ENCODE measurements around the gene SOX6. TPM values are rescaled to one million over a fixed set of nuclear protein-coding genes. Genes with fewer than 3 reads are reported as not detected.
A peak's percentile ranks its signal among the peaks of the same experiment; 100 is the strongest.
"Not testable (repeated sequence)": the region's sequence is repeated elsewhere in the genome, so short reads cannot be mapped to it uniquely, and the experiment has no call there.

SOX6 gene
- total RNA-seq (2014; rRNA removed; shearing (Covaris generic)): 6.5 and 18.5 TPM in 2 replicates

DNA sequence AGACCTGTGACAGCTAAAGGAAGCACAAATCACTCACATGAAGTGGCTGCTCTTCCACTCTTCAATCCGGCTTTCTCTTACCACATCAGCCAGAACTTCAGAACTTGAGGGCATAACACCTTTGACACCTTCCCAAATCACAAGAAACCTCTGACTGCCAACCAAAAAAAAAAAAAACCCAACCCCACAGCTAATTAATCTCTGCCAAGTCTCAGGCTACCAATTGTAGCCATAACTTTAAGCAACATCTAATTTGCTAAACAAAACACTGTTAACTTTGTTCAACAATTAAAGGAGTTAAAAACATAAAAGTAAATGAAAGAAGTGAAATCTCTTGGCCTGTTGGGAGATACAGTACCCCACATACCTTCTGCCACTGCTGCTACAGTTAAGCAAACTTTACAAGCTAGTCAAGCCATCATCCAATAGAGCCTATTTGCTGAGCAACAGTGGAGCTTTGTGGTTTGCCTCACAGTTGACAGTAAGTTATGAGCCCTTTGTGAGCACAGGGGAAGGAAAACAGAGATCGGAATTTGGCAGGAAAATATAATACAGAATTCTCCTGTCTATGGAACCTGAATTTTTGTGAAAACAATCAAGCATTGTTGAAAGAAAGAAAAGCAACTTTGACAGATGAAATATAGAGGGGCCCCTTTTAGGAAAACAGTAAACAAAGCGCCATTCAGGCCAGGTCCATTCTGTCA, at the start of gene SOX6:
SOX6 (minus strand) TSS at position 490 of the 704 bp plus-strand sequence. CDS start 15,298 bp downstream, outside the sequence.
- DNase-seq (ENCODE audit: low read depth in 1 of 2, low spot score in 2 of 2): peak; percentile 58 to 79
- H3K27me3 ChIP-seq (replicated peaks): no peaks in the 10 kb centered on the region
- no peaks in the 10 kb centered on the region for H3K36me3 ChIP-seq
- no peaks in the 10 kb centered on the region for H3K9me3 ChIP-seq (replicated peaks)
- H3K27ac ChIP-seq: peak within 1 kb of the TSS; percentile 55
- H3K4me1 ChIP-seq (replicated peaks): peaks cover 27% of the 10 kb centered on the region
- H3K4me3 ChIP-seq: no peak within 1 kb of the TSS

GRCh38 chr11:16404781-16405285, 48.5 kb upstream of the SOX6 start:
- DNase-seq (ENCODE audit: low read depth in 1 of 2, low spot score in 2 of 2): no peak
- Histone ChIP-seq H3K9me3 (replicated peaks) (no peaks in the 10 kb centered on the region), H3K36me3 (no peaks in the 10 kb centered on the region), H3K27ac (no peak overlapping the region), H3K4me3 (no peak overlapping the region), H3K27me3 (replicated peaks) (no peaks in the 10 kb centered on the region), H3K4me1 (replicated peaks) (no peaks in the 10 kb centered on the region)

DNA sequence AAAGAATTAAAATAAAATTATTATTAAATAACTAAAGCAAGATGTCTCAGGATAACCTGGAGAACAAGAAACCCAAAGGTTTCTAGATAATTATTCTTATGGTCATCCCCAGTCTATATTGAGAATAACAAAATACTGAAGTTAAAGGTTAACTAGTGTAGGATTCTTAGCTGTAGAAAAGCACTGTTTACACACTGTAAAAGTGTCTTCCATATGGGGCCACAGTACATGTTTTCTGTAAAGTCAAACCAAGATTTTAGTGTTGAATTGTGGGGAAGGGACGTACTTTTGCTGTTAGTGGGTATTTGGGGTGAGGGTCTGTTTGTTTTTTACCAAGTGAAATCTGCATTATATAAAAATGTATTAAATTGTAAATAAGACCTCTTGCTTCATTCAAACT, 47.5 kb upstream of the SOX6 start:
- Histone ChIP-seq H3K4me1 (replicated peaks) (no peaks in the 10 kb centered on the region), H3K27me3 (replicated peaks) (no peaks in the 10 kb centered on the region), H3K27ac (no peak overlapping the region), H3K36me3 (no peaks in the 10 kb centered on the region), H3K4me3 (no peak overlapping the region), H3K9me3 (replicated peaks) (no peaks in the 10 kb centered on the region)
- DNase-seq (ENCODE audit: low read depth in 1 of 2, low spot score in 2 of 2): no peak

DNA sequence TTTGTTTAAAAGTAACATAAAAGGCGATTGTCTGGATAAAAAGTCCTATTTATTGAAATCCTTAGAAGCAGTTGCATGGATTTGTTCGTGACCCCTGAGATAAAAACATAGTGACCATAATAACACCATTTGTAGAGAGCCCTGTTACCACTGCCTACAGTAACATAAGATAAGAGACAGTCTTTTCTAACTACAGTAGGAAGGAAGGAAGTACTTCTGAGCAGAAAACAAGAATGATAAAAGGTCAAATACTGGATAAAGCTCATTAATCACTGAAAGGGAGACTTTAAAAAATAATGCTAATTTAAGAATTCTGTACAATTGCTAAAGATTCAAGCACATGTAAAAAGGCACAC, 47.1 kb upstream of the SOX6 start:
- Histone ChIP-seq H3K27me3 (replicated peaks) (no peaks in the 10 kb centered on the region), H3K27ac (no peak overlapping the region), H3K4me3 (no peak overlapping the region), H3K4me1 (replicated peaks) (no peaks in the 10 kb centered on the region), H3K36me3 (no peaks in the 10 kb centered on the region), H3K9me3 (replicated peaks) (no peaks in the 10 kb centered on the region)
- no peak for DNase-seq (ENCODE audit: low read depth in 1 of 2, low spot score in 2 of 2)

DNA sequence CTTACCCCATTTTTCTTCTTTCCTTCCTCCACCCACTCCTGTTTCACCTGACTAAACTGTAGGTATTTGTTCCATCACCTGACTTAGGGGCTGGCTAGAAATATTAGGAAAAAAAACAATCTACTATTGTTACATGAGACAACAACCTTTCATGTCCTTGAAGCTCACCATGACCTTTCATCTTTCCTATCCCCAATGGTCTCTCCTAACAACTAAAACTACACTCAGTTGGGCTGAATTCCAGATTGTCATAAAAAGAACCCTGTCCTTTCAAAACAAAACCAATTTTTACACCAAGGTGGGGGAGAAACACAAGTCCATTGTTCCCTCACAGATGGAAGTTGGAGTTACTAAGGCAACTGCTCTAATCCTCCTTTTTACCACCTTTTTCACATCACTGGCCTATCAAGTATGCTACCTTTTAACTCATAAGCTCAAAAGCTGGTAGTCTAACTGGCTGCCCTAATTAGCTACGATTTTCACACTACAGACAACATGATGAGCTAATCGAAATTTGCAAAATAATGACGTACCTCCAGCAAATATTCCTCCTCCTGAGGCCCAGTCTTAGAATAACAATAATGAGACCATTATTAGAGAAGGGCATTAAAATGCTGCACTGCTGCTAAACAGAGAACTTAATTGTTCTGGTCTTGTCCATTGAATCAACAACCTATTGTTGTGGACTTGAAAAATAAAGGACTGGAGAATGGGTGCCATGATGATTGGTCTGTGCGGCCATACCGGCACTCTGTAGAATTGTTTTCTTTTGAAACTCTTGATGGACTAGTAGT, 46.5 kb upstream of the SOX6 start:
- H3K36me3 ChIP-seq: no peaks in the 10 kb centered on the region
- H3K27me3 ChIP-seq (replicated peaks): no peaks in the 10 kb centered on the region
- H3K4me3 ChIP-seq: no peak overlapping the region
- no peak overlapping the region for H3K27ac ChIP-seq
- H3K9me3 ChIP-seq (replicated peaks): no peaks in the 10 kb centered on the region
- DNase-seq (ENCODE audit: low read depth in 1 of 2, low spot score in 2 of 2): no peak
- H3K4me1 ChIP-seq (replicated peaks): no peaks in the 10 kb centered on the region

DNA sequence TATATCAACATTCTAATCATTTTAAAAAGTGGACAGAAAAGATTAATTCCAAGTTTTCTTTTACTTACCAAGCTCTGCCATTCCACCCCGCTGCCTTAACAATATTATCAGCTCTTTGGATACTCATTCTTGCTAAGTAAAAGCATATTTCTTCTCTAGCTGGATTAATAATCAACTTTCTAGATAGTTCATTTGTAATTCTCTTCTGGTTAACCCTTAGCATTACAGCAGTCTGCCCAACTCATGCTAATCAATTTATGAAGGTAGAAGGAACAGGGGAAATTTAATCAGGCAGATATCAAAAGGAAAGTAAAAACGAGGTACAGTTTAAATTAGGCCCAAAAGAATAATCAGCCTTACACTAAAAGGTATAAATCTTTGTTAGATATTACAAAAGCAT, 41.0 kb upstream of the SOX6 start:
- Histone ChIP-seq H3K4me1 (replicated peaks) (peaks cover 6% of the 10 kb centered on the region), H3K36me3 (no peaks in the 10 kb centered on the region), H3K27me3 (replicated peaks) (no peaks in the 10 kb centered on the region), H3K4me3 (no peak overlapping the region), H3K9me3 (replicated peaks) (no peaks in the 10 kb centered on the region), H3K27ac (no peak overlapping the region)
- no peak for DNase-seq (ENCODE audit: low read depth in 1 of 2, low spot score in 2 of 2)

DNA sequence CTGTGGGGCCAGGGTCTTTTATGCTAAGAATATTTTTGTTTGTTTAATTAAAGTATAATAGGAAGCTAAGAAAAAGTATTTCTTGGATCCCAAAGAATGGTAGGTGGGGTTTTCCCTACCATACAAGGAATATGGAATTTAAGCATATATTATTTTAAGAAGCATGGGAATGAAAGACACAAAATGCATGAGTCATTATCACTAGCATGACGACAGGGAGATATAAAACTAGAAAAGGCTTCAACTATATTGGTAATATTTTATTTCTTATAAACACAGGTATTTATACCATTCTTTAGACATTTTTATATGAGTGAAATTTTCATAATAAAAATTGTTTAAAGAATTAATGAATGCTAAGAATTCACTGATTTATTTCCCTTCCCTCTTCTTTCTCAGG, 39.3 kb upstream of the SOX6 start:
- Histone ChIP-seq H3K27me3 (replicated peaks) (no peaks in the 10 kb centered on the region), H3K36me3 (no peaks in the 10 kb centered on the region), H3K27ac (no peak overlapping the region), H3K4me3 (no peak overlapping the region), H3K9me3 (replicated peaks) (no peaks in the 10 kb centered on the region), H3K4me1 (replicated peaks) (peaks cover 6% of the 10 kb centered on the region)
- no peak for DNase-seq (ENCODE audit: low read depth in 1 of 2, low spot score in 2 of 2)

- Histone ChIP-seq H3K4me3 (no peak overlapping the region), H3K36me3 (no peaks in the 10 kb centered on the region), H3K27ac (no peak overlapping the region), H3K4me1 (replicated peaks) (peaks cover 6% of the 10 kb centered on the region), H3K9me3 (replicated peaks) (no peaks in the 10 kb centered on the region), H3K27me3 (replicated peaks) (no peaks in the 10 kb centered on the region)
- no peak for DNase-seq (ENCODE audit: low read depth in 1 of 2, low spot score in 2 of 2)
Observed at GRCh38 chr11:16394947-16395346, 38.6 kb upstream of the SOX6 start.

GRCh38 chr11:16393340-16393739, 37.0 kb upstream of the SOX6 start:
- H3K9me3 ChIP-seq (replicated peaks): no peaks in the 10 kb centered on the region
- H3K27ac ChIP-seq: no peak overlapping the region
- no peaks in the 10 kb centered on the region for H3K36me3 ChIP-seq
- no peaks in the 10 kb centered on the region for H3K27me3 ChIP-seq (replicated peaks)
- DNase-seq (ENCODE audit: low read depth in 1 of 2, low spot score in 2 of 2): no peak
- H3K4me1 ChIP-seq (replicated peaks): peaks cover 6% of the 10 kb centered on the region
- no peak overlapping the region for H3K4me3 ChIP-seq

GRCh38 chr11:16392616-16393015, 36.3 kb upstream of the SOX6 start:
- no peaks in the 10 kb centered on the region for H3K36me3 ChIP-seq
- peaks cover 6% of the 10 kb centered on the region for H3K4me1 ChIP-seq (replicated peaks)
- no peak overlapping the region for H3K27ac ChIP-seq
- H3K27me3 ChIP-seq (replicated peaks): no peaks in the 10 kb centered on the region
- H3K4me3 ChIP-seq: no peak overlapping the region
- no peak for DNase-seq (ENCODE audit: low read depth in 1 of 2, low spot score in 2 of 2)
- H3K9me3 ChIP-seq (replicated peaks): no peaks in the 10 kb centered on the region

DNA sequence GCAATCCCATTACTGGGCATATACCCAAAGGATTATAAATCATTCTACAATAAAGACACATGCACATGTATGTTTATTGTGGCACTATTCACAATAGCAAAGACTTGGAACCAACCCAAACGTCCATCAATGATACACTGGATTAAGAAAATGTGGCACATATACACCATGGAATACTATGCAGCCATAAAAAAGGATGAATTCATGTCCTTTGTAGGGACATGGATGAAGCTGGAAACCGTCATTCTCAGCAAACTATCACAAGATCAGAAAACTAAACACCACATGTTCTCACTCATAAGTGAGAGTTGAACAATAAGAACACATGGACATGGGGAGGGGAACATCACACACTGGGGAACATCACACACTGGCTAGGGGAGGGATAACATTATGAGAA, 34.5 kb upstream of the SOX6 start:
- not testable (repeated sequence) for H3K27me3 ChIP-seq (replicated peaks); DNase-seq (ENCODE audit: low read depth in 1 of 2, low spot score in 2 of 2); H3K4me3 ChIP-seq; H3K27ac ChIP-seq; H3K4me1 ChIP-seq (replicated peaks); H3K36me3 ChIP-seq; H3K9me3 ChIP-seq (replicated peaks)

DNA sequence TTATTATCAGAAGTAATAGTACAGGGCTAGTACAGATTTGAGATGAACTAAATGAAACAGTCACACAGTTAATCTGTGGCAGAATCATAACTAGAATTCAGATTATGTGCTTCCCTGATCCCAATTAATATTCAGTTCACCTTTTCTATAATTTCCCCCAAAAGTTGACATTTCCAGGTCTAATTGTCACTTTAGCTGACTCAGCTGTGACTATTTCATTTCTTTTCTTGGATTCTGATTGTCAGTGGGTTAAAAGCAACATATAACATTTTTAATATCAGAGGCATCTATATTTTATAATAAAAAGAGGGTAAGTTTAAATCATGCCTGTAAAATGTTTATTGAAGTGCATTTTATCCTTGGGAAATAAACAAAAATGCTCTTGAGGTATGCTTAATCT, 28.8 kb upstream of the SOX6 start:
- no peaks in the 10 kb centered on the region for H3K36me3 ChIP-seq
- H3K4me3 ChIP-seq: no peak overlapping the region
- peaks cover 38% of the 10 kb centered on the region for H3K4me1 ChIP-seq (replicated peaks)
- H3K27ac ChIP-seq: 0 out of 2 replicates have a peak overlapping the region, but pooled peaks have one; percentile 2
- H3K27me3 ChIP-seq (replicated peaks): no peaks in the 10 kb centered on the region
- no peaks in the 10 kb centered on the region for H3K9me3 ChIP-seq (replicated peaks)
- no peak for DNase-seq (ENCODE audit: low read depth in 1 of 2, low spot score in 2 of 2)

GRCh38 chr11:16382638-16383380, 26.5 kb upstream of the SOX6 start:
- DNase-seq (ENCODE audit: low read depth in 1 of 2, low spot score in 2 of 2): peak in 1 of 2 experiments; percentile 86
- peak overlapping the region; percentile 78 for H3K27ac ChIP-seq
- no peaks in the 10 kb centered on the region for H3K36me3 ChIP-seq
- no peak overlapping the region for H3K4me3 ChIP-seq
- H3K9me3 ChIP-seq (replicated peaks): no peaks in the 10 kb centered on the region
- H3K27me3 ChIP-seq (replicated peaks): no peaks in the 10 kb centered on the region
- H3K4me1 ChIP-seq (replicated peaks): peaks cover 38% of the 10 kb centered on the region

DNA sequence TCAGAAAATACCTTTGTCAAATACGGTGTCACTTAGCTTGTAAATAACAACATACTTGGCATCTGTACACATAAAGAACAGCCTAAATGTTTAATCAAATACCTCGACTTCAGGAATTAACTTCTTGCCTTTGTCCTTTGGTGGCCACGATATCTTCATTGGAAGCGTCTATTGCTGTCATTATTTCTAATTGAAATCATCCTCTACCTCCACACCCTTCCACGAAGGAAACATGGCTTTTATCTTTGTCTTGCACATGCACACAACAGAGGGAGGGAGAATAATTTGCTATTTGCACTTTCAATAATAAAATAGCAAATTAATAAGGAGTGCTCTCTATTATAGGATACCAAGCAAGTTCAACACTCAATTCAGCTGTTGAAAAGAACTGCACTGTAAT, 25.8 kb upstream of the SOX6 start:
- Histone ChIP-seq H3K9me3 (replicated peaks) (no peaks in the 10 kb centered on the region), H3K4me3 (no peak overlapping the region), H3K4me1 (replicated peaks) (peaks cover 38% of the 10 kb centered on the region), H3K27me3 (replicated peaks) (no peaks in the 10 kb centered on the region), H3K36me3 (no peaks in the 10 kb centered on the region), H3K27ac (peak overlapping the region; percentile 78)
- no peak for DNase-seq (ENCODE audit: low read depth in 1 of 2, low spot score in 2 of 2)

All from SJSA1 (cell line).